Panc1 (cell line): ENCODE results near the gene LSM10. TPM values are rescaled to one million over a fixed set of nuclear protein-coding genes. Genes with fewer than 3 reads are reported as not detected.

Experiments
- ATAC-seq: fragments of 200-7000 bp; cut with Tn5 transposase; 2 replicates; pipeline ENCODE4 v1.9.1; 2020; ENCODE audit warnings: mild to moderate bottlenecking, moderate library complexity
- BruUV-seq: library from RNA; stranded (reverse); fragments of 400-500 nt; replicated peaks from 2 replicates; lab custom pipeline; 2021; lab: Mats Ljungman, UMichigan
- CTCF ChIA-PET: fragments of 300-600 bp; sonication (Branson Sonifier 250); formaldehyde crosslinking; loops from one replicate; lab custom pipeline; 2022; ENCODE audit warnings: antibody characterized with exemption; lab: Charles Lee
- POLR2A ChIA-PET: fragments of 300-600 bp; sonication (Branson Sonifier 250); formaldehyde crosslinking; loops from one replicate; lab custom pipeline; 2022; ENCODE audit warnings: antibody characterized with exemption; lab: Charles Lee
- DNase-seq: peaks from one replicate; pipeline ENCODE4 v3.0.0-alpha.2; 2010; ENCODE audit warnings: low read depth, low spot score
- H3K27ac ChIP-seq: 2 replicates; pipeline ENCODE4 v1.5.1; 2011; ENCODE audit warnings: mild to moderate bottlenecking, low read length, inconsistent platforms
- H3K27me3 ChIP-seq: fragments of 200-500 bp; sonication (Bioruptor generic); 2 replicates; pipeline ENCODE4 v1.6.0; 2014; ENCODE audit warnings: low read length, inconsistent platforms; ENCODE audit not compliant: control insufficient read depth, insufficient read depth
- H3K36me3 ChIP-seq: fragments of 200-500 bp; sonication (Bioruptor generic); 2 replicates; pipeline ENCODE4 v1.5.1; 2014; ENCODE audit warnings: inconsistent platforms, mild to moderate bottlenecking, low read length, moderate library complexity; ENCODE audit not compliant: control insufficient read depth, insufficient read depth
- H3K4me1 ChIP-seq: 2 replicates; pipeline ENCODE4 v1.5.1; 2011; ENCODE audit warnings: inconsistent platforms, mild to moderate bottlenecking, low read length, moderate library complexity; ENCODE audit not compliant: control insufficient read depth, insufficient read depth
- H3K4me3 ChIP-seq, 2 experiments: 2 replicates each; pipeline ENCODE4 v1.5.1; 2011 to 2012; ENCODE audit warnings: low read depth in 2 of 2, low read length in 2 of 2, mild to moderate bottlenecking in 2 of 2, inconsistent platforms in 1 of 2, moderate library complexity in 1 of 2
- H3K9me3 ChIP-seq: fragments of 200-500 bp; sonication (Bioruptor generic); 2 replicates; pipeline ENCODE4 v1.5.1; 2014; ENCODE audit warnings: low read depth, mild to moderate bottlenecking, inconsistent platforms, low read length, moderate library complexity; ENCODE audit not compliant: control insufficient read depth, insufficient read depth
- POLR2AphosphoS5 ChIP-seq: IDR thresholded peaks from 2 replicates; pipeline ENCODE4 v1.6.1; 2012; ENCODE audit warnings: mild to moderate bottlenecking, low read depth, low read length, moderate library complexity
- SIN3A ChIP-seq: IDR thresholded peaks from 2 replicates; pipeline ENCODE4 v1.6.1; 2012; ENCODE audit warnings: low read depth, mild to moderate bottlenecking, low read length, moderate library complexity, borderline replicate concordance; ENCODE audit not compliant: insufficient read depth
- TCF7L2 ChIP-seq: IDR thresholded peaks from 2 replicates; pipeline ENCODE4 v1.6.1; 2011; ENCODE audit warnings: mild to moderate bottlenecking, low read depth, low read length, inconsistent platforms
- in situ Hi-C: cut with HindIII; loops from 2 replicates; pipeline ENCODE4 v1.10.0; 2016; ENCODE audit warnings: low sequenced_read_pairs, low pct_unique_long_range_greater_than_20kb
- intact Hi-C: fragments of 100-400 bp; cut with micrococcal nuclease; formaldehyde crosslinking; loops from one replicate; pipeline ENCODE4 v1.10.0; 2022; ENCODE audit not compliant: unreplicated experiment
- total RNA-seq: library from RNA; stranded (reverse); gene quantifications from one replicate; pipeline ENCODE4 v1.2.1, GENCODE V29; 2021; ENCODE audit not compliant: unreplicated experiment
- TF ChIP-seq, protein P1 (sequence below), 2 experiments: IDR thresholded peaks; 2 replicates each; pipeline ENCODE4 v1.6.1; 2011 to 2012; ENCODE audit warnings: low read depth in 2 of 2, control low read depth in 1 of 2, low read length in 1 of 2, mild to moderate bottlenecking in 1 of 2, moderate library complexity in 1 of 2; ENCODE audit not compliant: insufficient read depth in 1 of 2
- TF ChIP-seq, protein P2 (sequence below): fragments of 450-650 bp; IDR thresholded peaks from 2 replicates; pipeline ENCODE4 v1.5.1; 2017; ENCODE audit warnings: mild to moderate bottlenecking

LSM10 gene
- total RNA-seq, 1 experiment from 2014 or later: 53.7 TPM

DNA sequence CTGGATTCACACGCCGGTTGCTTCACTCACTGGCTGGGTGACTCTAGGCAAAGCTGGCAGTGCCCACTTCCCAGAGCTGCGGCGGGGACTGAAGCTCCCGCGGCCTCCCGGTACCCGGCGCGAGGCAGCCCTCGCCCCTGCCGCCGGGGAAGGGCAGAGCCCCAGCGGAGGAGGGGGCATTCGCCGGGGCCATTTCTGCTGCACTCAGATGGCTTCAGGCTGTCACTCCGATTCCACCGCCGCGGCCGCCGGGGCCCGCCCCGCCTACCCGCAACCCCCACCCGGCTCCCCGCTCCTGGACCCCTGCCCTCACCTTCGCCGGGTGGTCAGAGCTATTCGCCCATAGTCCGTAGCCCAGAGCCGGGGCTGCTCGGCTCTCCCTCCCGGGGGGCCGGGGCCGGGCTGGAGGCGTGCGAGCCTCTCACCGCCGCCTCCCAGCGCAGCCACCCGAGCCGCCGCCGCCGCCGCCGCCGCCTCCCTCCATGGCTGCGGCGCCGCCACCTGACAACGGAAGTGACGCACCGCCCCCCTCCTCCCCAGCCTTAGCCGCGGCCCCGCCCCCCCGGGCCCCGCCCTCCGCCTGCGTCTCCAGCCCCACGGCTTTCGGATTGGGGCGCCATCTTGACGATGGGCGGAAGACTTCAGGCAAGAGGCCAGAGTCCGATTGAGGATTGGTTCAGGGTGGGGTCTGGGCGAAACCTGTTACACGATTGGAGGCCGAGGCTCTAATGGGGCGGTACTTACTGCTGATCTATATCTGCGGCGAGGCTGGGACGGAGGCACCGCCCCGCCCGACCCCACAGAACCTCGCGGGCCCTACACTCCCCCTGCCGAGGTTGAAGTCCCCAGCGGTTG is 12.1 kb downstream of the LSM10 start, which contains the start of gene STK40:
STK40 (minus strand) TSS at position 515 of the 855 bp plus-strand sequence. CDS start 24,592 bp downstream, outside the sequence.
- peak; percentile 95 for ATAC-seq
- CTCF ChIA-PET: interaction anchor here (0.9 kb wide), 1 partner anchor 43 kb away, joined by 3 read pairs; no protein-coding TSS in a partner anchor

DNA sequence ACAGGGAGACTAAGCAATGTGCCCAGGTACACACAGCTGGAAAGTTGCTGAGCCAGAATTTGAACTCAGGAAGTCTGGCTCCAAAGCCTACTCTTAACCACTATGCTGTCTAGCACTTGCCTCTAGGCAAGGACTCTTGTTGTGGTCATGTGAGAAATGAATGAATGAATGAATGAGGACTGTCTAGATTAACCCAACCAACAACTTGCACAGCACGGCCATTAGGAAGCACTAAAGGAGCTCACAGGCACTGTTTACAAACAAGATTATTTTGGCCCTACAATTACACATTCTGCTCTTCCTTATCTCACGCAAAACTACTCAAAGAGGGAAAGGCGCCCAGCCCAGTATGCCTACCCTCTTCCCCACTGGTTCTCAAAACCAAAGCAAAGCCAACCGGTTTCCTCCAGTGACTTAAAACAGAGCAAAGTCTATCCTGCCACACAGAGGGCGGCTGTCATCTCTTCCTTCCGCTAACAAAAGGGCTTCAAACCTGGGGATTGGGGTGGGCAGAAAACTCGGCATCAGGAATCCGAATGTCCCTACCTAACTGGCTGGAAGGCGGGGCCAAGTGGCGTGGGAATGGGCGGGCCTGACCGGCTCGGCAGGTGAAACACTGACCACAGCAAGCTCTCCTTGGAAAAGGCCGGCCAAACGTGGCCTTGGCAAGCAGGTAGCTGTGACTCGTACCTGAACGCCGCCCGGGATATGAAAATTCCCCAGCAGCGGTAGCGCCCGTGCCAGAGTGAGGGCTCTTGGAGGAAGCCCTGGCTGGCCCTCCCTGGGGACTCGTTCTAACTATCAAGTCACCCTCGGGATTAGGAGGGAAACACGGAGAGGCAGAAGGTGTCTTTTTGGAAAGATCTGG is 12.9 kb downstream of the LSM10 start:
- Histone ChIP-seq H3K36me3 (no peaks in the 10 kb centered on the region; the same call in 1 of the 2 replicates), H3K9me3 (no peaks in the 10 kb centered on the region), H3K27ac (peak overlapping the region; percentile 84), H3K4me3 (peak overlapping the region; percentile 90 to 94), H3K27me3 (no peaks in the 10 kb centered on the region), H3K4me1 (peaks cover 39% of the 10 kb centered on the region)
- ChIA-PET POLR2A (interaction anchor here (0.6 kb wide), 1 partner anchor 1190 kb away, joined by 4 read pairs; no protein-coding TSS in a partner anchor), CTCF (interaction anchor here (0.9 kb wide), 1 partner anchor 42 kb away, joined by 3 read pairs; no protein-coding TSS in a partner anchor)
- 0 out of 2 replicates have a peak, but pooled peaks have one; percentile 3 for ATAC-seq
- in situ Hi-C loops: no loop called here
- BruUV-seq: TSS peak; percentile 79
- no peak for DNase-seq
- intact Hi-C loops: loop anchor here (5.0 kb wide), 1 partner anchor 38 kb away; no protein-coding TSS in a partner anchor
- TF ChIP-seq, protein P1, sequence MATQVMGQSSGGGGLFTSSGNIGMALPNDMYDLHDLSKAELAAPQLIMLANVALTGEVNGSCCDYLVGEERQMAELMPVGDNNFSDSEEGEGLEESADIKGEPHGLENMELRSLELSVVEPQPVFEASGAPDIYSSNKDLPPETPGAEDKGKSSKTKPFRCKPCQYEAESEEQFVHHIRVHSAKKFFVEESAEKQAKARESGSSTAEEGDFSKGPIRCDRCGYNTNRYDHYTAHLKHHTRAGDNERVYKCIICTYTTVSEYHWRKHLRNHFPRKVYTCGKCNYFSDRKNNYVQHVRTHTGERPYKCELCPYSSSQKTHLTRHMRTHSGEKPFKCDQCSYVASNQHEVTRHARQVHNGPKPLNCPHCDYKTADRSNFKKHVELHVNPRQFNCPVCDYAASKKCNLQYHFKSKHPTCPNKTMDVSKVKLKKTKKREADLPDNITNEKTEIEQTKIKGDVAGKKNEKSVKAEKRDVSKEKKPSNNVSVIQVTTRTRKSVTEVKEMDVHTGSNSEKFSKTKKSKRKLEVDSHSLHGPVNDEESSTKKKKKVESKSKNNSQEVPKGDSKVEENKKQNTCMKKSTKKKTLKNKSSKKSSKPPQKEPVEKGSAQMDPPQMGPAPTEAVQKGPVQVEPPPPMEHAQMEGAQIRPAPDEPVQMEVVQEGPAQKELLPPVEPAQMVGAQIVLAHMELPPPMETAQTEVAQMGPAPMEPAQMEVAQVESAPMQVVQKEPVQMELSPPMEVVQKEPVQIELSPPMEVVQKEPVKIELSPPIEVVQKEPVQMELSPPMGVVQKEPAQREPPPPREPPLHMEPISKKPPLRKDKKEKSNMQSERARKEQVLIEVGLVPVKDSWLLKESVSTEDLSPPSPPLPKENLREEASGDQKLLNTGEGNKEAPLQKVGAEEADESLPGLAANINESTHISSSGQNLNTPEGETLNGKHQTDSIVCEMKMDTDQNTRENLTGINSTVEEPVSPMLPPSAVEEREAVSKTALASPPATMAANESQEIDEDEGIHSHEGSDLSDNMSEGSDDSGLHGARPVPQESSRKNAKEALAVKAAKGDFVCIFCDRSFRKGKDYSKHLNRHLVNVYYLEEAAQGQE (IDR thresholded peaks at IDR 0.05; ENCODE audit: insufficient read depth in 1 of 2, low read depth in 2 of 2, low read length in 1 of 2): no peak
- TF ChIP-seq SIN3A (no peak), TCF7L2 (no peak)
- TF ChIP-seq, protein P2, sequence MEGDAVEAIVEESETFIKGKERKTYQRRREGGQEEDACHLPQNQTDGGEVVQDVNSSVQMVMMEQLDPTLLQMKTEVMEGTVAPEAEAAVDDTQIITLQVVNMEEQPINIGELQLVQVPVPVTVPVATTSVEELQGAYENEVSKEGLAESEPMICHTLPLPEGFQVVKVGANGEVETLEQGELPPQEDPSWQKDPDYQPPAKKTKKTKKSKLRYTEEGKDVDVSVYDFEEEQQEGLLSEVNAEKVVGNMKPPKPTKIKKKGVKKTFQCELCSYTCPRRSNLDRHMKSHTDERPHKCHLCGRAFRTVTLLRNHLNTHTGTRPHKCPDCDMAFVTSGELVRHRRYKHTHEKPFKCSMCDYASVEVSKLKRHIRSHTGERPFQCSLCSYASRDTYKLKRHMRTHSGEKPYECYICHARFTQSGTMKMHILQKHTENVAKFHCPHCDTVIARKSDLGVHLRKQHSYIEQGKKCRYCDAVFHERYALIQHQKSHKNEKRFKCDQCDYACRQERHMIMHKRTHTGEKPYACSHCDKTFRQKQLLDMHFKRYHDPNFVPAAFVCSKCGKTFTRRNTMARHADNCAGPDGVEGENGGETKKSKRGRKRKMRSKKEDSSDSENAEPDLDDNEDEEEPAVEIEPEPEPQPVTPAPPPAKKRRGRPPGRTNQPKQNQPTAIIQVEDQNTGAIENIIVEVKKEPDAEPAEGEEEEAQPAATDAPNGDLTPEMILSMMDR: no peak

More for the DNA sequence above, 12.1 kb downstream of the LSM10 start, which contains the start of gene STK40:
- Histone ChIP-seq H3K36me3 (no peaks in the 10 kb centered on the region; the same call in 1 of the 2 replicates), H3K9me3 (no peaks in the 10 kb centered on the region), H3K4me3 (peak within 1 kb of the TSS; percentile 90 to 94), H3K27me3 (no peaks in the 10 kb centered on the region), H3K27ac (peak within 1 kb of the TSS; percentile 99), H3K4me1 (peaks cover 33% of the 10 kb centered on the region)
- in situ Hi-C loops: no loop called here
- intact Hi-C loops: loop anchor here (5.0 kb wide), 1 partner anchor 37 kb away; no protein-coding TSS in a partner anchor
- TF ChIP-seq POLR2AphosphoS5: no peak
- TF ChIP-seq TCF7L2: peak; percentile 22; the same call in 1 of the 2 replicates
- TF ChIP-seq SIN3A: no peak; the same call in 1 of the 2 replicates
- TF ChIP-seq, protein P1 (IDR thresholded peaks at IDR 0.05; ENCODE audit: insufficient read depth in 1 of 2, low read depth in 2 of 2, low read length in 1 of 2): no peak
- TF ChIP-seq, protein P2: no peak
- POLR2A ChIA-PET: interaction anchor here (0.6 kb wide), 1 partner anchor 1189 kb away, joined by 4 read pairs; no protein-coding TSS in a partner anchor
- peak; percentile 95 for DNase-seq
- no TSS peak for BruUV-seq
